ENCODE measurements around the gene SETD5.

SETD5 gene

GRCh38 chr3:9399746-9400145, 2.3 kb downstream of the SETD5 start:
- H3K27ac ChIP-seq (ENCODE audit: low read depth, low read length) = peak overlapping the region; percentile 22
- H2AK5ac ChIP-seq (ENCODE audit: low read length) = no peak overlapping the region
- H3K27me3 ChIP-seq (ENCODE audit: insufficient read depth, low read length) = no peaks in the 10 kb centered on the region
- peak; percentile 77 to 83 for DNase-seq
- H3K36me3 ChIP-seq (ENCODE audit: control insufficient read depth in 1 of 2, insufficient read depth in 2 of 2, low read length in 2 of 2) = peaks cover 0 to 2% of the 10 kb centered on the region in 2 experiments
- H2BK120ac ChIP-seq (ENCODE audit: insufficient read depth, low read length, poor library complexity) = no peak overlapping the region
- no peak overlapping the region for H4K91ac ChIP-seq (ENCODE audit: low read depth, low read length)
- H3K18ac ChIP-seq (ENCODE audit: low read length) = no peak overlapping the region
- H2BK5ac ChIP-seq (ENCODE audit: low read depth, low read length, poor library complexity) = no peak overlapping the region
- H3K4me1 ChIP-seq (ENCODE audit: control insufficient read depth in 1 of 2, insufficient read depth in 2 of 2, low read length in 2 of 2) = peaks cover 0 to 6% of the 10 kb centered on the region in 2 experiments
- H3K9ac ChIP-seq (ENCODE audit: low read length) = no peak overlapping the region
- no peak overlapping the region for H2BK12ac ChIP-seq (ENCODE audit: low read length)
- H3K4ac ChIP-seq (ENCODE audit: low read depth, low read length) = no peak overlapping the region
- peaks cover 24% of the 10 kb centered on the region for H3K79me1 ChIP-seq (ENCODE audit: low read length)
- H3K23ac ChIP-seq (ENCODE audit: low read length) = no peak overlapping the region
- H3K14ac ChIP-seq (ENCODE audit: low read length) = no peak overlapping the region
- peaks cover 31% of the 10 kb centered on the region for H3K79me2 ChIP-seq (ENCODE audit: control insufficient read depth, insufficient read depth, low read length, poor library complexity)
- no peak overlapping the region for H4K12ac ChIP-seq (ENCODE audit: low read depth, low read length)
- H4K8ac ChIP-seq (ENCODE audit: low read depth, low read length) = no peak overlapping the region
- H3K4me3 ChIP-seq (ENCODE audit: low read depth, low read length) = no peak overlapping the region
- no CpG with 5 or more reads among the region's 3 CpGs for WGBS (ENCODE audit: extremely low coverage, insufficient coverage, insufficient read length)
- peak overlapping the region; percentile 58 for H3K4me2 ChIP-seq (ENCODE audit: low read length)
- H2AFZ ChIP-seq (ENCODE audit: insufficient read depth, low read length, poor library complexity) = no peak overlapping the region
- H3K9me3 ChIP-seq (ENCODE audit: insufficient read depth, low read depth, low read length) = no peaks in the 10 kb centered on the region

GRCh38 chr3:9400616-9401015, 3.2 kb downstream of the SETD5 start:
- no peak overlapping the region for H2BK12ac ChIP-seq (ENCODE audit: low read length)

GRCh38 chr3:9401986-9402385, 4.6 kb downstream of the SETD5 start:
- H4K8ac ChIP-seq (ENCODE audit: low read depth, low read length) = no peak overlapping the region
- WGBS (ENCODE audit: extremely low coverage, insufficient coverage, insufficient read length) = no CpG with 5 or more reads among the region's 4 CpGs

More at GRCh38 chr3:9400616-9401015, 3.2 kb downstream of the SETD5 start:
- no peaks in the 10 kb centered on the region for H3K27me3 ChIP-seq (ENCODE audit: insufficient read depth, low read length)
- H3K36me3 ChIP-seq (ENCODE audit: control insufficient read depth in 1 of 2, insufficient read depth in 2 of 2, low read length in 2 of 2) = no peaks in the 10 kb centered on the region
- H3K9ac ChIP-seq (ENCODE audit: low read length) = no peak overlapping the region
- no peak for DNase-seq
- H3K4me3 ChIP-seq (ENCODE audit: low read depth, low read length) = no peak overlapping the region
- peaks cover 24% of the 10 kb centered on the region for H3K79me1 ChIP-seq (ENCODE audit: low read length)
- no peak overlapping the region for H4K91ac ChIP-seq (ENCODE audit: low read depth, low read length)
- H4K12ac ChIP-seq (ENCODE audit: low read depth, low read length) = no peak overlapping the region
- no peak overlapping the region for H3K14ac ChIP-seq (ENCODE audit: low read length)
- peaks cover 24% of the 10 kb centered on the region for H3K79me2 ChIP-seq (ENCODE audit: control insufficient read depth, insufficient read depth, low read length, poor library complexity)
- H3K4ac ChIP-seq (ENCODE audit: low read depth, low read length) = peak overlapping the region; percentile 97
- H2AFZ ChIP-seq (ENCODE audit: insufficient read depth, low read length, poor library complexity) = no peak overlapping the region
- H2AK5ac ChIP-seq (ENCODE audit: low read length) = no peak overlapping the region
- H3K18ac ChIP-seq (ENCODE audit: low read length) = no peak overlapping the region
- no peak overlapping the region for H2BK5ac ChIP-seq (ENCODE audit: low read depth, low read length, poor library complexity)
- H2BK120ac ChIP-seq (ENCODE audit: insufficient read depth, low read length, poor library complexity) = no peak overlapping the region
- H3K4me1 ChIP-seq (ENCODE audit: control insufficient read depth in 1 of 2, insufficient read depth in 2 of 2, low read length in 2 of 2) = peaks cover 0 to 6% of the 10 kb centered on the region in 2 experiments
- H3K27ac ChIP-seq (ENCODE audit: low read depth, low read length) = no peak overlapping the region
- H3K9me3 ChIP-seq (ENCODE audit: insufficient read depth, low read depth, low read length) = no peaks in the 10 kb centered on the region
- no peak overlapping the region for H3K23ac ChIP-seq (ENCODE audit: low read length)
- WGBS (ENCODE audit: extremely low coverage, insufficient coverage, insufficient read length) = no CpG with 5 or more reads among the region's 3 CpGs
- peak overlapping the region; percentile 13 for H3K4me2 ChIP-seq (ENCODE audit: low read length)
- no peak overlapping the region for H4K8ac ChIP-seq (ENCODE audit: low read depth, low read length)

GRCh38 chr3:9402410-9403228, 5.2 kb downstream of the SETD5 start:
- no CpG with 5 or more reads among the region's 3 CpGs for WGBS (ENCODE audit: extremely low coverage, insufficient coverage, insufficient read length)
- H3K27me3 ChIP-seq (ENCODE audit: insufficient read depth, low read length) = no peaks in the 10 kb centered on the region

More at GRCh38 chr3:9401986-9402385, 4.6 kb downstream of the SETD5 start:
- Histone ChIP-seq H3K79me2 (ENCODE audit: control insufficient read depth, insufficient read depth, low read length, poor library complexity) (peaks cover 22% of the 10 kb centered on the region), H3K27ac (ENCODE audit: low read depth, low read length) (no peak overlapping the region), H3K36me3 (ENCODE audit: control insufficient read depth in 1 of 2, insufficient read depth in 2 of 2, low read length in 2 of 2) (no peaks in the 10 kb centered on the region), H4K91ac (ENCODE audit: low read depth, low read length) (no peak overlapping the region), H3K4me3 (ENCODE audit: low read depth, low read length) (no peak overlapping the region), H3K4me1 (ENCODE audit: control insufficient read depth in 1 of 2, insufficient read depth in 2 of 2, low read length in 2 of 2) (peaks cover 0 to 6% of the 10 kb centered on the region in 2 experiments), H3K9me3 (ENCODE audit: insufficient read depth, low read depth, low read length) (no peaks in the 10 kb centered on the region), H3K4me2 (ENCODE audit: low read length) (peak overlapping the region; percentile 52), H4K12ac (ENCODE audit: low read depth, low read length) (no peak overlapping the region), H2BK5ac (ENCODE audit: low read depth, low read length, poor library complexity) (no peak overlapping the region), H3K79me1 (ENCODE audit: low read length) (peaks cover 14% of the 10 kb centered on the region), H2AFZ (ENCODE audit: insufficient read depth, low read length, poor library complexity) (no peak overlapping the region), H3K9ac (ENCODE audit: low read length) (no peak overlapping the region), H3K27me3 (ENCODE audit: insufficient read depth, low read length) (no peaks in the 10 kb centered on the region), H3K14ac (ENCODE audit: low read length) (no peak overlapping the region), H3K18ac (ENCODE audit: low read length) (no peak overlapping the region), H3K23ac (ENCODE audit: low read length) (no peak overlapping the region), H2AK5ac (ENCODE audit: low read length) (no peak overlapping the region), H3K4ac (ENCODE audit: low read depth, low read length) (peak overlapping the region; percentile 86), H2BK12ac (ENCODE audit: low read length) (no peak overlapping the region), H2BK120ac (ENCODE audit: insufficient read depth, low read length, poor library complexity) (no peak overlapping the region)
- DNase-seq = no peak

More at GRCh38 chr3:9402410-9403228, 5.2 kb downstream of the SETD5 start:
- Histone ChIP-seq H3K79me2 (ENCODE audit: control insufficient read depth, insufficient read depth, low read length, poor library complexity) (peaks cover 25% of the 10 kb centered on the region), H3K23ac (ENCODE audit: low read length) (no peak overlapping the region), H3K36me3 (ENCODE audit: control insufficient read depth in 1 of 2, insufficient read depth in 2 of 2, low read length in 2 of 2) (no peaks in the 10 kb centered on the region), H3K18ac (ENCODE audit: low read length) (no peak overlapping the region), H2AK5ac (ENCODE audit: low read length) (no peak overlapping the region), H2BK5ac (ENCODE audit: low read depth, low read length, poor library complexity) (no peak overlapping the region), H2BK12ac (ENCODE audit: low read length) (no peak overlapping the region), H3K4me2 (ENCODE audit: low read length) (peak overlapping the region; percentile 52), H2BK120ac (ENCODE audit: insufficient read depth, low read length, poor library complexity) (no peak overlapping the region), H4K12ac (ENCODE audit: low read depth, low read length) (no peak overlapping the region), H3K4me1 (ENCODE audit: control insufficient read depth in 1 of 2, insufficient read depth in 2 of 2, low read length in 2 of 2) (peaks cover 0 to 6% of the 10 kb centered on the region in 2 experiments), H3K4ac (ENCODE audit: low read depth, low read length) (peak overlapping the region; percentile 86), H3K9me3 (ENCODE audit: insufficient read depth, low read depth, low read length) (no peaks in the 10 kb centered on the region), H4K8ac (ENCODE audit: low read depth, low read length) (no peak overlapping the region), H4K91ac (ENCODE audit: low read depth, low read length) (no peak overlapping the region), H3K27ac (ENCODE audit: low read depth, low read length) (peak overlapping the region; percentile 37), H2AFZ (ENCODE audit: insufficient read depth, low read length, poor library complexity) (no peak overlapping the region), H3K79me1 (ENCODE audit: low read length) (peaks cover 12% of the 10 kb centered on the region), H3K4me3 (ENCODE audit: low read depth, low read length) (no peak overlapping the region), H3K14ac (ENCODE audit: low read length) (no peak overlapping the region), H3K9ac (ENCODE audit: low read length) (no peak overlapping the region)
- peak in 1 of 2 donors; percentile 13 for DNase-seq
